ENCODE results near the gene MESP2. TPM values are rescaled to one million over a fixed set of nuclear protein-coding genes. Genes with fewer than 3 reads are reported as not detected.

Gene MESP2
- total and polyA plus RNA-seq, 9 of the 15 experiments (the other 6 are each of a cell fraction or from before 2014, with no cell fraction given): 0.08 to 0.82 (median 0.37) TPM

- Histone ChIP-seq H3K4me3 (no peak overlapping the region), H3K9ac (ENCODE audit: insufficient read depth in 1 of 2, low read depth in 2 of 2, low read length in 2 of 2) (no peak overlapping the region), H3K4me1 (replicated peaks in 1 of 2; ENCODE audit: control insufficient read depth in 2 of 2, insufficient read depth in 2 of 2, low read length in 2 of 2) (peaks cover 14 to 31% of the 10 kb centered on the region in 2 experiments), H3K4me2 (ENCODE audit: insufficient read depth, low read length) (no peak overlapping the region), H3K27me3 (ENCODE audit: control insufficient read depth in 2 of 2, insufficient read depth in 2 of 2, low read length in 2 of 2) (no peaks in the 10 kb centered on the region), H3K9me1 (ENCODE audit: control insufficient read depth, insufficient read depth, low read length) (no peaks in the 10 kb centered on the region), H2AFZ (ENCODE audit: low read depth, low read length) (no peak overlapping the region), H3K79me2 (ENCODE audit: control insufficient read depth, insufficient read depth, low read length) (no peaks in the 10 kb centered on the region), H3K27ac (ENCODE audit: extremely low read depth, low read depth, low read length) (no peak overlapping the region), H3K36me3 (ENCODE audit: control insufficient read depth, insufficient read depth, low read length) (no peaks in the 10 kb centered on the region), H4K20me1 (replicated peaks; ENCODE audit: control insufficient read depth, insufficient read depth, low read length) (no peaks in the 10 kb centered on the region; the same call in 1 of the 2 replicates), H3K9me3 (replicated peaks; ENCODE audit: control insufficient read depth, insufficient read depth, low read depth, low read length) (no peaks in the 10 kb centered on the region)
- no peak for ATAC-seq
- ChIA-PET CTCF (ENCODE audit: low intra/inter-chr PET ratio) (no interaction called here), POLR2A (no interaction called here)
- DNase-seq (ENCODE audit: extremely low read depth in 1 of 4, low spot score in 3 of 4): no peak
- no peak for FAIRE-seq
- no CpG with 5 or more reads among the region's 1 CpG for WGBS (ENCODE audit: insufficient coverage, low coverage, missing lambda C conversion rate)
- in situ Hi-C loops (cut with MboI): no loop called here
- TF ChIP-seq SNIP1 (IDR thresholded peaks at IDR 0.05; ENCODE audit: low read depth) (no peak), SNRNP70 (optimal IDR thresholded peaks at IDR 0.05; ENCODE audit: low read depth, low read length) (no peak), SMAD2 (IDR thresholded peaks at IDR 0.05; ENCODE audit: low read depth, low read length) (no peak), ZNF76 (CRISPR knock-in tag; IDR thresholded peaks at IDR 0.05; ENCODE audit: borderline replicate concordance) (no peak), U2AF2 (optimal IDR thresholded peaks at IDR 0.05; ENCODE audit: low read depth, low read length) (no peak), FOS (IDR thresholded peaks at IDR 0.05; ENCODE audit: extremely low read depth, insufficient read length) (no peak), MEF2A (IDR thresholded peaks at IDR 0.05; ENCODE audit: control insufficient read depth, low read depth, low read length) (no peak), KAT2B (IDR thresholded peaks at IDR 0.05; ENCODE audit: low read depth, low read length) (no peak), HMG20B (CRISPR knock-in tag; IDR thresholded peaks at IDR 0.05) (no peak), POLR2H (tag; IDR thresholded peaks at IDR 0.05; ENCODE audit: low read depth) (no peak), ZNF324 (CRISPR knock-in tag; IDR thresholded peaks at IDR 0.05) (no peak), THRAP3 (IDR thresholded peaks at IDR 0.05; ENCODE audit: borderline replicate concordance) (no peak), ZBTB7A (IDR thresholded peaks at IDR 0.05; ENCODE audit: borderline replicate concordance, control insufficient read depth, low read depth, low read length) (no peak), TAF15 (IDR thresholded peaks at IDR 0.05; ENCODE audit: low read depth, low read length) (no peak), ZNF408 (CRISPR knock-in tag; IDR thresholded peaks at IDR 0.05; ENCODE audit: low read depth) (no peak), ZNF311 (CRISPR knock-in tag; IDR thresholded peaks at IDR 0.05) (no peak), PTRF (tag; IDR thresholded peaks at IDR 0.05) (no peak), ZNF12 (CRISPR knock-in tag; IDR thresholded peaks at IDR 0.05) (no peak)
- intact Hi-C loops (cut with micrococcal nuclease): no loop called here
- BruUV-seq (replicated peaks): no TSS peak
Measured at GRCh38 chr15:89765694-89766093, 10.4 kb upstream of the MESP2 start.
